MM.1S (cell line): ENCODE results near the gene IFI27L2.

ENCODE experiments used
- EZH2 ChIP-seq: fragments of 300-600 bp; sonication (generic); optimal IDR thresholded peaks from 2 replicates; pipeline ENCODE3; 2017; ENCODE audit warnings: low read depth, mild to moderate bottlenecking, antibody characterized with exemption, low read length, mixed read lengths
- EZH2phosphoT487 ChIP-seq: fragments of 300-600 bp; sonication (generic); IDR thresholded peaks from 2 replicates; pipeline ENCODE4 v1.6.1; 2018; ENCODE audit warnings: antibody characterized with exemption, low read length
- TF ChIP-seq, protein P1 (sequence below): fragments of 300-600 bp; sonication (generic); IDR thresholded peaks from 2 replicates; pipeline ENCODE4 v1.5.1; 2016; ENCODE audit warnings: antibody characterized with exemption, low read length, mixed read lengths

- TF ChIP-seq, protein P1, sequence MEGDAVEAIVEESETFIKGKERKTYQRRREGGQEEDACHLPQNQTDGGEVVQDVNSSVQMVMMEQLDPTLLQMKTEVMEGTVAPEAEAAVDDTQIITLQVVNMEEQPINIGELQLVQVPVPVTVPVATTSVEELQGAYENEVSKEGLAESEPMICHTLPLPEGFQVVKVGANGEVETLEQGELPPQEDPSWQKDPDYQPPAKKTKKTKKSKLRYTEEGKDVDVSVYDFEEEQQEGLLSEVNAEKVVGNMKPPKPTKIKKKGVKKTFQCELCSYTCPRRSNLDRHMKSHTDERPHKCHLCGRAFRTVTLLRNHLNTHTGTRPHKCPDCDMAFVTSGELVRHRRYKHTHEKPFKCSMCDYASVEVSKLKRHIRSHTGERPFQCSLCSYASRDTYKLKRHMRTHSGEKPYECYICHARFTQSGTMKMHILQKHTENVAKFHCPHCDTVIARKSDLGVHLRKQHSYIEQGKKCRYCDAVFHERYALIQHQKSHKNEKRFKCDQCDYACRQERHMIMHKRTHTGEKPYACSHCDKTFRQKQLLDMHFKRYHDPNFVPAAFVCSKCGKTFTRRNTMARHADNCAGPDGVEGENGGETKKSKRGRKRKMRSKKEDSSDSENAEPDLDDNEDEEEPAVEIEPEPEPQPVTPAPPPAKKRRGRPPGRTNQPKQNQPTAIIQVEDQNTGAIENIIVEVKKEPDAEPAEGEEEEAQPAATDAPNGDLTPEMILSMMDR, result no peak
- no peak for TF ChIP-seq EZH2phosphoT487
- no peak for TF ChIP-seq EZH2
Measured at GRCh38 chr14:94139421-94139820, 10.0 kb upstream of the IFI27L2 start.
